Fibroblast of villous mesenchyme (primary cell): ENCODE data around the gene NUAK1. TPM values are rescaled to one million over a fixed set of nuclear protein-coding genes. Genes with fewer than 3 reads are reported as not detected.

Experiments
- DNase-seq: peaks from one replicate; pipeline ENCODE4 v3.0.0-alpha.2; 2010; ENCODE audit warnings: low read depth
- H3K4me3 ChIP-seq: 2 replicates; pipeline ENCODE4 v1.5.1; 2011; ENCODE audit warnings: low read depth, mild to moderate bottlenecking, low read length
- total RNA-seq: library from RNA; depleted of rRNA; stranded (reverse); fragments of >200 nt; gene quantifications from 2 replicates; pipeline ENCODE4 v1.2.3, GENCODE V29; 2012
- TF ChIP-seq, protein P1 (sequence below): IDR thresholded peaks from 2 replicates; pipeline ENCODE4 v1.5.1; 2012; ENCODE audit warnings: low read depth, mild to moderate bottlenecking, low read length; ENCODE audit not compliant: insufficient read depth

The NUAK1 gene
- total RNA-seq, 1 donor = 84.6 TPM

DNA sequence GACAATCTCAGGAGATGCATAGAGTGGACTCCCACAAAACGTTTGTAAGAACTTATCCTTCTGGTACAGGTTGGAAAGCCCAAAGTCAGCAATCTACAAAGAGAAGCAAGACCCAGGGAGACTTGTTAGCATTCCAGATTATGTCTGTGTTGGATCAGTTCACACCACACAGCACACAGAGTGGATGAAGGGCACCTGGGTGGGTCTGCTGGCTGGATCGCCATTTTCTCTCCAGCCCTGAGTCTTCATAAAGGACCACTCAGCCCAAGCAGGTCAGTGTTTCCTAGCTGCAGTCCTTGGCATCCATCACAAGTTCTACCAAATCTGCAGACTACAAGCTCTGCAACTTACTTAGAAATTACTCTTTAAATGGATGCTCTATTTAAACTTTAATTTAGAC is 66.0 kb downstream of the NUAK1 start:
- H3K4me3 ChIP-seq = no peak overlapping the region
- TF ChIP-seq, protein P1, sequence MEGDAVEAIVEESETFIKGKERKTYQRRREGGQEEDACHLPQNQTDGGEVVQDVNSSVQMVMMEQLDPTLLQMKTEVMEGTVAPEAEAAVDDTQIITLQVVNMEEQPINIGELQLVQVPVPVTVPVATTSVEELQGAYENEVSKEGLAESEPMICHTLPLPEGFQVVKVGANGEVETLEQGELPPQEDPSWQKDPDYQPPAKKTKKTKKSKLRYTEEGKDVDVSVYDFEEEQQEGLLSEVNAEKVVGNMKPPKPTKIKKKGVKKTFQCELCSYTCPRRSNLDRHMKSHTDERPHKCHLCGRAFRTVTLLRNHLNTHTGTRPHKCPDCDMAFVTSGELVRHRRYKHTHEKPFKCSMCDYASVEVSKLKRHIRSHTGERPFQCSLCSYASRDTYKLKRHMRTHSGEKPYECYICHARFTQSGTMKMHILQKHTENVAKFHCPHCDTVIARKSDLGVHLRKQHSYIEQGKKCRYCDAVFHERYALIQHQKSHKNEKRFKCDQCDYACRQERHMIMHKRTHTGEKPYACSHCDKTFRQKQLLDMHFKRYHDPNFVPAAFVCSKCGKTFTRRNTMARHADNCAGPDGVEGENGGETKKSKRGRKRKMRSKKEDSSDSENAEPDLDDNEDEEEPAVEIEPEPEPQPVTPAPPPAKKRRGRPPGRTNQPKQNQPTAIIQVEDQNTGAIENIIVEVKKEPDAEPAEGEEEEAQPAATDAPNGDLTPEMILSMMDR = no peak

DNA sequence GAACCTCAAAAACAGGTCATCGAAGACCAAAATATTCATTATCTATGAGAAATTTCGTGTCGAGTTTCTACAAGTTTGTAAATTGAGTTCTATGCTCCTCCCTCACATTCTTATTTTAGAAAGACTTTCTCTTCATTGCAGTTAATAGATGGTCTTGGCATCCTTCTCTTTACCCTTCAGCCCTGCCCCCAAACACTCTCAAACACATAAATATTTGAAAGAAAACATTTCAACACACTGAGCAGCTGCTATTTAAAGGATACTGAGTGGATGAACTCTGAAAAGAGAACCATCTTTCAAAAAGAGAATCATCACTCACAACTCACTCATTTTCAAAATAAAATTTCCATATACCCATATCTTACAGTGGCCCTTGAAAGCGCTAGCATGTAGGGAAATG is 67.1 kb downstream of the NUAK1 start:
- DNase-seq = peak; percentile 64
- TF ChIP-seq, protein P1 = no peak
- H3K4me3 ChIP-seq = no peak overlapping the region

More for the DNA sequence above, 66.0 kb downstream of the NUAK1 start:
- DNase-seq = no peak

GRCh38 chr12:106070611-106071010 is 68.1 kb downstream of the NUAK1 start:
- TF ChIP-seq, protein P1 = no peak
- no peak overlapping the region for H3K4me3 ChIP-seq
- no peak for DNase-seq

DNA sequence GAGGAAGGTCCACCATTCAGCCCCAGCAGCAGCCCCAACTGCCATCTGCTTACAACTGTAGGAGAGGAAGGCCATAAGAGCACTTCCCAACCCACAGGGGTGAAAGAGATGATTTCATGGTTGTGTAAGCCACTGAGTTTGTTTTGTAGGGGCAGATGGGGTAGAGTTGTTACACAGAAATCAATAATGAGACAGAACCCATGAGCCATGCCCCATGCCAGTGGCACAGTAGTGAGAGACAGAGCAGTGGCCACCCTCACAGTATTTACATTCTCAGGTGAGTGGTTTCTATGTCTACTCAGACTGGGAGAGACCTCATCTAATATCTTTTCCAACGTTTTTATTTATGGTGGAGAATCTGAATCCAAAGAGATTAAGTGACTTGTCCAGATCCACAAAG is 68.6 kb downstream of the NUAK1 start:
- TF ChIP-seq, protein P1 = no peak
- no peak for DNase-seq
- H3K4me3 ChIP-seq = no peak overlapping the region

DNA sequence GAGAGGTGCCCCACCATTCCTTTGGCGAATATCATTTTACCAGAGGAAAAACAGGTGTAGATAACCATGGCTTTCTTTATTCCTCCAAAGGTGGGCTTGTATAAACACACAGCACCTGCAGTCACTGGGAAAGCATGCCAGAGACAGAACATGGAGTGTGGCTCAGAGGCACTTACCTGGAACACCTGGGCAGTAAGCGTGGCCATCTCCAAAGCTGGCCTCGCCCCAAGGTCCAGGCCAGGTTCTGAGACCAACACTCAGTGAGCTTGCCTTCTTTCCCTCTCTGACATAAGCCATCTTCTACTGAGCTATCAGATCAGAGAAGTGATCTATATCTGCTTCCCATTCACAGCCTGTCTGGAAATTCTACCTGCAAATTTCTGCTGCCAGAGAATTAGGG is 70.5 kb downstream of the NUAK1 start:
- TF ChIP-seq, protein P1 = no peak
- H3K4me3 ChIP-seq = no peak overlapping the region
- no peak for DNase-seq

DNA sequence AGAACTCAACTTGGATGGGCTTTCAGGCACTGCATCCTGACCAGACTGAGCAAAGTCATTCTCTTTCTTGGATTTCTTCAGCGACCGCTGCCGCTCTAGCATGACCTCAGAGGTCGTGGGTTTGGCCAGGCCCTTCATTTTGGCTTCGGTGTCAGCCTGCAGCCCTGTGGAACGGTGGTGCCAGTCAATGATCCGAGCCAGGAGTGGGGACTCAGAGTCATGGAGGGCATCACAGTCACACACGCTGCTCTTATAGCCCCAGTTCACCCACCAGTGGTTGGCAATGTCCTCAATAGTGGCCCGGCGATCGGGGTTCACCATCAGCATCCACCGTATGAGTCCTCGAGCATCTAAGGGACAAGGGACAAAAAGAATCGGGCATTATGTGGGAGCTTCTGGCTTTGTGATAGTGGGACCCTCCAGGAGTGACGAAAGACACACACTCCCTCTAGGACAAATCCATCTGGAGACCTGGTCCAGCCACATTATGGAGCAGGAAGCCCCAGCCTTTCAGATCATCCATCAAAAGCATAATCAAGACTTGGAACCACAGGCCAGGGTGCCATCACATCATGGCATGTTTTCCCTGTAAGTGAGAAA is 71.0 kb downstream of the NUAK1 start:
- TF ChIP-seq, protein P1 = no peak
- no peak for DNase-seq
- H3K4me3 ChIP-seq = no peak overlapping the region

DNA sequence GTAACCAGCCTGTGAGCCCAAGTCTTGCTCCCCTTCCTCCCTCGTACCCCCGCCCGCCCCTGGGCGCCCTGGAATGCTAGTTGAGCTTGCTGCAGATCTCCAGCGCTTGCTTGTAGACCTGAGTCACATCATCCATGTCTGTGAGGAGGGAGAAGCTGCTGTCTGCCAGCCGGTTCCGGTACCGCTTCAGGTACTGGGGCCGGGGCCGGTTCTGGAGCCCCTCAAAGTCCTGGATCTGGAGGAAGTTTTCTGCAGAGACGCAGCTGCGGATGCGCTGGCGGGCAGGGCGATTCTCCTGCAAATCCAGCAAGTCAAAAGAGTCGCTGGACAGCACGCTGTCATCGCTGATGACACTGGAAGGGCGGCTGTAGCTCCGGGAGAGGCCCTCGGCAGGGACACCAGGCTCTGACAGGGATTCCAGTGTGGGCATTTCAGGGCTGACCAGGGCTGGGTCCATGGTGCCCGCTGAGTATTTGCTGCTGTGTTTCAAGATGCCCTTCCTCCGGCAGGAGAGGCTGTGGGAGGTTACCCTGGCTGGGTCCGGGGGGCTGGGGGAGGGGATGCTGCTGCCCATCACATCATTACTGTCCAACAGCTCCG is 71.9 kb downstream of the NUAK1 start:
- DNase-seq = no peak
- H3K4me3 ChIP-seq = no peak overlapping the region
- TF ChIP-seq, protein P1 = no peak
